ENCODE measurements around the gene GYG2. TPM values are rescaled to one million over a fixed set of nuclear protein-coding genes. Genes with fewer than 3 reads are reported as not detected.
A peak's percentile ranks its signal among the peaks of the same experiment; 100 is the strongest.

The GYG2 gene
- total and polyA plus RNA-seq, 2 experiments from 2014 or later: 41.4 to 44.3 TPM

DNA sequence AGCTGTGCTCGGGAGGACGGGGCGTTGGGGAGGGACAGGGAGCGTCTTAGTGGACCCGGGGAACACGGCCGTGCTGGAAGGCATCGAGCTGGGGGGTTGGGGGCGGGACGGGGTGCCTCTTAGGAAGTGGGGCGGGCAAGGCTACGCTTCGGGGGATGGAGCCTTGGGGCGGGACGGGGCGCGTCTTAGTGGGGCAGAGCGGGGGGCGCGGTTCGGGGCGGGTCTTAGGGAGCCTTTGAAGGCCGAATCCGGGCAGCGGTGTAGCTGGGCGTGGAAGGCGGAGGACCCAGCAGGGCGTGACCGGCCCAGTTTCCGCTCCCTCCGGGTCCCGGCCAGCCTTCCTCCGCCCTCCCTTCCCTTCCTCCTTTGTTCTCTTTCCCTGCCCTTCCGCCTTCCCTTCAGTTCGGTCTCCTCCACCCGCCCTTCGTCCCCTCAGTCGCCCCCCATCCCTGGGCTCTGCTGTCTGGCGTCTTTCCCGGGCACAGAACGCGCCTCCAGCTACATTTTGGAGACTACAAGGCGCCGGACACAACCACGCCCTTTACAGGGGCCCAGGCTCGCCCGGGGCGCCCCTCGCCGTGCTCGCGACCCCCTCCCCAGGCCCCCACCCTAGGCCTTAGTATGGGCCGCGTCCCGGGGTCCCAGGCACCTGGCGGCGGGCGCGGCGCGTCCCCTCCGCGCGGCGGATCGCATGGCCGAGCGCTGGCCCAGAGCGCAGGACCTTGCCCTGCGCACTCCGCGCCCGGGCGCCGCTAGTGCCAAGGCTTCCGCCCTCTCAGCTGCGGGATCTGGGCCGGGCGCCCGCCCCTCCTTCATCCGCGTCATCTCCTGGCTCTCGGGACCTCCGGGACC is 100.1 kb downstream of the GYG2 start, which contains the start of gene ARSD:
Gene ARSD (minus strand): TSS at position 757 of the 852 bp plus-strand sequence. CDS start 64 bp downstream, at position 693.
- no peaks in the 10 kb centered on the region for H3K9me3 ChIP-seq (ENCODE audit: low read depth)
- 1% methylated on average over 37 of the region's 84 CpGs for WGBS (ENCODE audit: low lambda C conversion rate, missing lambda C conversion rate)
- H3K79me2 ChIP-seq: no peaks in the 10 kb centered on the region
- H3K4me1 ChIP-seq (ENCODE audit: insufficient read depth): no peaks in the 10 kb centered on the region
- H4K20me1 ChIP-seq (ENCODE audit: insufficient read depth, poor library complexity, severe bottlenecking): no peaks in the 10 kb centered on the region
- H3K36me3 ChIP-seq (replicated peaks; ENCODE audit: insufficient read depth, low read depth): no peaks in the 10 kb centered on the region
- DNase-seq (ENCODE audit: low spot score): peak; percentile 98
- H3K27me3 ChIP-seq: no peaks in the 10 kb centered on the region
- peak within 1 kb of the TSS; percentile 69 for H3K4me3 ChIP-seq
- TF ChIP-seq EZH2 (IDR thresholded peaks at IDR 0.05; ENCODE audit: borderline replicate concordance): no peak
- no peak for TF ChIP-seq EZH2phosphoT487 (IDR thresholded peaks at IDR 0.05; ENCODE audit: low read depth, severe bottlenecking, unreplicated experiment)
- TF ChIP-seq, protein P1, sequence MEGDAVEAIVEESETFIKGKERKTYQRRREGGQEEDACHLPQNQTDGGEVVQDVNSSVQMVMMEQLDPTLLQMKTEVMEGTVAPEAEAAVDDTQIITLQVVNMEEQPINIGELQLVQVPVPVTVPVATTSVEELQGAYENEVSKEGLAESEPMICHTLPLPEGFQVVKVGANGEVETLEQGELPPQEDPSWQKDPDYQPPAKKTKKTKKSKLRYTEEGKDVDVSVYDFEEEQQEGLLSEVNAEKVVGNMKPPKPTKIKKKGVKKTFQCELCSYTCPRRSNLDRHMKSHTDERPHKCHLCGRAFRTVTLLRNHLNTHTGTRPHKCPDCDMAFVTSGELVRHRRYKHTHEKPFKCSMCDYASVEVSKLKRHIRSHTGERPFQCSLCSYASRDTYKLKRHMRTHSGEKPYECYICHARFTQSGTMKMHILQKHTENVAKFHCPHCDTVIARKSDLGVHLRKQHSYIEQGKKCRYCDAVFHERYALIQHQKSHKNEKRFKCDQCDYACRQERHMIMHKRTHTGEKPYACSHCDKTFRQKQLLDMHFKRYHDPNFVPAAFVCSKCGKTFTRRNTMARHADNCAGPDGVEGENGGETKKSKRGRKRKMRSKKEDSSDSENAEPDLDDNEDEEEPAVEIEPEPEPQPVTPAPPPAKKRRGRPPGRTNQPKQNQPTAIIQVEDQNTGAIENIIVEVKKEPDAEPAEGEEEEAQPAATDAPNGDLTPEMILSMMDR (IDR thresholded peaks at IDR 0.05; ENCODE audit: poor library complexity): no peak
- H3K27ac ChIP-seq: peak within 1 kb of the TSS; percentile 100
- peak within 1 kb of the TSS; percentile 42 for H2AFZ ChIP-seq
- H3K9me2 ChIP-seq (replicated peaks; ENCODE audit: insufficient read depth): no peaks in the 10 kb centered on the region
- H3K4me2 ChIP-seq: peak within 1 kb of the TSS; percentile 83

- TF ChIP-seq, protein P1 (IDR thresholded peaks at IDR 0.05; ENCODE audit: poor library complexity): no peak
- no peak for TF ChIP-seq EZH2phosphoT487 (IDR thresholded peaks at IDR 0.05; ENCODE audit: low read depth, severe bottlenecking, unreplicated experiment)
- TF ChIP-seq EZH2 (IDR thresholded peaks at IDR 0.05; ENCODE audit: borderline replicate concordance): no peak
- H3K9me3 ChIP-seq (ENCODE audit: low read depth): no peaks in the 10 kb centered on the region
- H3K4me3 ChIP-seq: no peak overlapping the region
- H4K20me1 ChIP-seq (ENCODE audit: insufficient read depth, poor library complexity, severe bottlenecking): no peaks in the 10 kb centered on the region
- H3K27me3 ChIP-seq: no peaks in the 10 kb centered on the region
- H3K4me1 ChIP-seq (ENCODE audit: insufficient read depth): no peaks in the 10 kb centered on the region
- no peaks in the 10 kb centered on the region for H3K9me2 ChIP-seq (replicated peaks; ENCODE audit: insufficient read depth)
- H3K4me2 ChIP-seq: no peak overlapping the region
- DNase-seq (ENCODE audit: low spot score): no peak
- no peaks in the 10 kb centered on the region for H3K36me3 ChIP-seq (replicated peaks; ENCODE audit: insufficient read depth, low read depth)
- WGBS (ENCODE audit: low lambda C conversion rate, missing lambda C conversion rate): 90% methylated on average over 2 of the region's 2 CpGs
- H3K27ac ChIP-seq: no peak overlapping the region
- H2AFZ ChIP-seq: no peak overlapping the region
- no peaks in the 10 kb centered on the region for H3K79me2 ChIP-seq
Measured at GRCh38 chrX:2931155-2931554, 102.4 kb downstream of the GYG2 start.

DNA sequence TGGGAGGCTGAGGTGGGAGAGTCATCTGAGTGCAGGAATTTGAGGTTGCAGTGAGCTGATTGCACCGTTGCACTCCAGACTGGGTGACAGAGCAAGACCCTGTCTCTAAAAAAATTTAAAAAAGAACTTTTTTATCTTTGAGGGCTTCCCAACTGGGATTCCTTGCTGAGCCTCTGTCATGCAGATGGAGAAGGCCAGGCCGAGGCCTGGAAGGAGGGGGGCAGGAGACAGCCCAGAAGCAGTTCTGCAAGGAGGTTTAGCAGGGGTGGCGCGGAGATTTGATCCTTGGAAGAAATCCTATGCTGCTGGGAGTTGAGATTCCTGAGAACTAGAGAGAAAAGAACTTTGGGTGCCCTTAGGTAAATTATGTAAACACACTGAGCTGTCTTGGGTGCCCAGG is 102.9 kb downstream of the GYG2 start:
- H4K20me1 ChIP-seq (ENCODE audit: insufficient read depth, poor library complexity, severe bottlenecking): no peaks in the 10 kb centered on the region
- no peaks in the 10 kb centered on the region for H3K27me3 ChIP-seq
- H3K9me2 ChIP-seq (replicated peaks; ENCODE audit: insufficient read depth): no peaks in the 10 kb centered on the region
- TF ChIP-seq, protein P1 (IDR thresholded peaks at IDR 0.05; ENCODE audit: poor library complexity): no peak
- TF ChIP-seq EZH2 (IDR thresholded peaks at IDR 0.05; ENCODE audit: borderline replicate concordance): no peak
- no peak for TF ChIP-seq EZH2phosphoT487 (IDR thresholded peaks at IDR 0.05; ENCODE audit: low read depth, severe bottlenecking, unreplicated experiment)
- H3K36me3 ChIP-seq (replicated peaks; ENCODE audit: insufficient read depth, low read depth): no peaks in the 10 kb centered on the region
- H3K9me3 ChIP-seq (ENCODE audit: low read depth): no peaks in the 10 kb centered on the region
- H3K4me3 ChIP-seq: no peak overlapping the region
- no peaks in the 10 kb centered on the region for H3K4me1 ChIP-seq (ENCODE audit: insufficient read depth)
- 71% methylated on average over 4 of the region's 4 CpGs for WGBS (ENCODE audit: low lambda C conversion rate, missing lambda C conversion rate)
- no peak overlapping the region for H2AFZ ChIP-seq
- no peaks in the 10 kb centered on the region for H3K79me2 ChIP-seq
- DNase-seq (ENCODE audit: low spot score): no peak
- H3K4me2 ChIP-seq: no peak overlapping the region
- H3K27ac ChIP-seq: no peak overlapping the region

Other genes starting within 250 kb of the GYG2 start
- gene CD99, start 137.6 kb upstream of the GYG2 start, total RNA-seq: 329 and 362 TPM in 2 replicates
- 565 and 637 TPM in 2 replicates for gene CD99, start 137.6 kb upstream of the GYG2 start, polyA plus RNA-seq
- gene XG, start 76.9 kb upstream of the GYG2 start, total RNA-seq: 0.12 and 0.53 TPM in 2 replicates
- 0.15 and 0.64 TPM in 2 replicates for gene XG, start 76.9 kb upstream of the GYG2 start, polyA plus RNA-seq
- gene ARSD, start 100.4 kb downstream of the GYG2 start, total RNA-seq: 32.9 and 34.2 TPM in 2 replicates
- 25.0 and 27.0 TPM in 2 replicates for gene ARSD, start 100.4 kb downstream of the GYG2 start, polyA plus RNA-seq
- gene ARSH, start 177.6 kb downstream of the GYG2 start, total RNA-seq: 0.08 TPM in 1 of 2 replicates, not detected in the other
- gene ARSH, start 177.6 kb downstream of the GYG2 start, polyA plus RNA-seq: not detected in 2 replicates
- gene ARSF, start 212.5 kb downstream of the GYG2 start, total RNA-seq: 0.73 and 0.80 TPM in 2 replicates
- 0.69 and 2.2 TPM in 2 replicates for gene ARSF, start 212.5 kb downstream of the GYG2 start, polyA plus RNA-seq

All from hepatocyte (in vitro differentiated cells).